K562 (cell line): ENCODE results near the gene PHF12. TPM values are rescaled to one million over a fixed set of nuclear protein-coding genes. Genes with fewer than 3 reads are reported as not detected.

ENCODE experiments used
- ASH1L ChIP-seq: fragments of 450-650 bp; IDR thresholded peaks from 2 replicates; pipeline ENCODE4 v1.6.1; 2018; ENCODE audit warnings: borderline replicate concordance, mild to moderate bottlenecking, low read depth; ENCODE audit not compliant: partially characterized antibody
- BCL6 ChIP-seq: fragments of 250-450 bp; sonication (Bioruptor Pico); IDR thresholded peaks from 2 replicates; pipeline ENCODE4 v1.4.0; 2020
- EHMT2 ChIP-seq: fragments of 450-650 bp; IDR thresholded peaks from 2 replicates; pipeline ENCODE4 v1.6.1; 2018; ENCODE audit warnings: antibody characterized with exemption
- HMG20A ChIP-seq: fragments of 450-650 bp; formaldehyde crosslinking; conservative IDR thresholded peaks from 2 replicates; pipeline ENCODE4 v1.4.0; 2020; ENCODE audit warnings: mild to moderate bottlenecking, mixed read lengths
- KLF1 ChIP-seq: fragments of 450-650 bp; IDR thresholded peaks from 2 replicates; pipeline ENCODE4 v1.6.1; 2016; ENCODE audit warnings: missing genetic modification characterization, missing compliant biosample characterization
- LARP7 ChIP-seq: fragments of 450-650 bp; IDR thresholded peaks from 2 replicates; pipeline ENCODE4 v1.6.1; 2016
- NFATC3 ChIP-seq: fragments of 450-650 bp; IDR thresholded peaks from 2 replicates; pipeline ENCODE4 v1.6.1; 2017; ENCODE audit warnings: mild to moderate bottlenecking
- NR2C1 ChIP-seq, 2 experiments: fragments of 450-650 bp; IDR thresholded peaks; 2 replicates each; pipeline ENCODE4 v1.6.1; 2017; ENCODE audit warnings: mild to moderate bottlenecking in 2 of 2, antibody characterized with exemption in 1 of 2, inconsistent platforms in 1 of 2, missing compliant biosample characterization in 1 of 2, missing genetic modification characterization in 1 of 2
- RUNX1 ChIP-seq: sonication (generic); IDR thresholded peaks from 2 replicates; pipeline ENCODE4 v1.6.1; 2016; ENCODE audit warnings: antibody characterized with exemption, low read depth
- SFPQ ChIP-seq: fragments of 200-400 bp; formaldehyde crosslinking; IDR thresholded peaks from 2 replicates; pipeline ENCODE4 v1.6.1; 2017; ENCODE audit warnings: mild to moderate bottlenecking, low read depth, low read length, moderate library complexity
- SMARCE1 ChIP-seq: fragments of 450-650 bp; IDR thresholded peaks from 2 replicates; pipeline ENCODE4 v1.7.1; 2016; ENCODE audit warnings: mild to moderate bottlenecking
- SNRNP70 ChIP-seq: fragments of 200-400 bp; formaldehyde crosslinking; optimal IDR thresholded peaks from 2 replicates; pipeline ENCODE3; 2017; ENCODE audit warnings: low read depth, low read length
- SPI1 ChIP-seq: IDR thresholded peaks from 2 replicates; pipeline ENCODE4 v1.6.1; 2011; ENCODE audit warnings: low read depth, low read length, control low read depth, borderline replicate concordance
- ZFP1 ChIP-seq: fragments of 450-650 bp; formaldehyde crosslinking; IDR thresholded peaks from 2 replicates; pipeline ENCODE4 v1.4.0; 2020; ENCODE audit warnings: mild to moderate bottlenecking, mixed read lengths
- ZFP30 ChIP-seq: fragments of 250-450 bp; sonication (Bioruptor Pico); IDR thresholded peaks from 2 replicates; pipeline ENCODE4 v1.8.0; 2022; ENCODE audit warnings: moderate library complexity, mild to moderate bottlenecking, inconsistent platforms, borderline replicate concordance
- ZNF592 ChIP-seq: fragments of 450-650 bp; IDR thresholded peaks from 2 replicates; pipeline ENCODE4 v1.6.1; 2017; ENCODE audit warnings: antibody characterized with exemption, mild to moderate bottlenecking
- polyA plus RNA-seq, 8 experiments: library from polyadenylated mRNA; depleted of rRNA in 4 of 8; stranded (reverse) in 5 of 8; unstranded in 3 of 8; fragments of >200 nt; fragmentation: Nextera tagmentation in 2 of 8; fragmentation: Illumina TruSeq in 1 of 8; extraction: Ambion mirVana in 2 of 8; extraction: Trizol in 1 of 8; gene quantifications; 2 replicates each; pipeline versions ENCODE4 v1.2.1 to v1.2.3, GENCODE V29; 2011 to 2014; ENCODE audit warnings: inconsistent platforms in 1 of 8, missing spikeins in 1 of 8
- total RNA-seq, 7 experiments: library from RNA; depleted of rRNA in 6 of 7; stranded (reverse); fragments of >200 nt in 6 of 7; fragmentation: Illumina TruSeq in 2 of 7; extraction: Trizol in 2 of 7; gene quantifications; 2 replicates each; pipeline versions ENCODE4 v1.2.1 to v1.2.3, GENCODE V29; 2011 to 2021; ENCODE audit warnings: low replicate concordance in 1 of 7
- TF ChIP-seq, protein P1 (sequence below): fragments of 250-450 bp; sonication (Bioruptor Pico); IDR thresholded peaks from 2 replicates; pipeline ENCODE4 v1.5.0; 2022; ENCODE audit warnings: mild to moderate bottlenecking
- TF ChIP-seq, protein P2 (sequence below): fragments of 450-650 bp; formaldehyde crosslinking; IDR thresholded peaks from 2 replicates; pipeline ENCODE4 v1.4.0; 2022; ENCODE audit warnings: missing genetic modification characterization
- TF ChIP-seq, protein P3 (sequence below): sonication (generic); formaldehyde crosslinking; IDR thresholded peaks from 2 replicates; pipeline ENCODE4 v1.8.0; 2022; ENCODE audit warnings: missing genetic modification reagents, mild to moderate bottlenecking, moderate library complexity, borderline replicate concordance

The PHF12 gene
- total and polyA plus RNA-seq, 9 of the 15 experiments (the other 6 are each of a cell fraction or from before 2014, with no cell fraction given): 0.82 to 31.3 (median 13.5) TPM

GRCh38 chr17:28862561-28862960, 88.8 kb downstream of the PHF12 start (continued):
- TF ChIP-seq, protein P1, sequence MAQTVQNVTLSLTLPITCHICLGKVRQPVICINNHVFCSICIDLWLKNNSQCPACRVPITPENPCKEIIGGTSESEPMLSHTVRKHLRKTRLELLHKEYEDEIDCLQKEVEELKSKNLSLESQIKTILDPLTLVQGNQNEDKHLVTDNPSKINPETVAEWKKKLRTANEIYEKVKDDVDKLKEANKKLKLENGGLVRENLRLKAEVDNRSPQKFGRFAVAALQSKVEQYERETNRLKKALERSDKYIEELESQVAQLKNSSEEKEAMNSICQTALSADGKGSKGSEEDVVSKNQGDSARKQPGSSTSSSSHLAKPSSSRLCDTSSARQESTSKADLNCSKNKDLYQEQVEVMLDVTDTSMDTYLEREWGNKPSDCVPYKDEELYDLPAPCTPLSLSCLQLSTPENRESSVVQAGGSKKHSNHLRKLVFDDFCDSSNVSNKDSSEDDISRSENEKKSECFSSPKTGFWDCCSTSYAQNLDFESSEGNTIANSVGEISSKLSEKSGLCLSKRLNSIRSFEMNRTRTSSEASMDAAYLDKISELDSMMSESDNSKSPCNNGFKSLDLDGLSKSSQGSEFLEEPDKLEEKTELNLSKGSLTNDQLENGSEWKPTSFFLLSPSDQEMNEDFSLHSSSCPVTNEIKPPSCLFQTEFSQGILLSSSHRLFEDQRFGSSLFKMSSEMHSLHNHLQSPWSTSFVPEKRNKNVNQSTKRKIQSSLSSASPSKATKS: no peak
- TF ChIP-seq SNRNP70: no peak
- TF ChIP-seq ASH1L: no peak
- no peak for TF ChIP-seq ZFP30 (CRISPR knock-in tag)
- TF ChIP-seq NR2C1 (IDR thresholded peaks at IDR 0.05): no peak
- 0 out of 2 replicates have a peak, but pooled peaks have one; percentile 17 for TF ChIP-seq NR2C1 (tag; IDR thresholded peaks at IDR 0.05)
- TF ChIP-seq BCL6 (CRISPR knock-in tag): no peak
- TF ChIP-seq, protein P2, sequence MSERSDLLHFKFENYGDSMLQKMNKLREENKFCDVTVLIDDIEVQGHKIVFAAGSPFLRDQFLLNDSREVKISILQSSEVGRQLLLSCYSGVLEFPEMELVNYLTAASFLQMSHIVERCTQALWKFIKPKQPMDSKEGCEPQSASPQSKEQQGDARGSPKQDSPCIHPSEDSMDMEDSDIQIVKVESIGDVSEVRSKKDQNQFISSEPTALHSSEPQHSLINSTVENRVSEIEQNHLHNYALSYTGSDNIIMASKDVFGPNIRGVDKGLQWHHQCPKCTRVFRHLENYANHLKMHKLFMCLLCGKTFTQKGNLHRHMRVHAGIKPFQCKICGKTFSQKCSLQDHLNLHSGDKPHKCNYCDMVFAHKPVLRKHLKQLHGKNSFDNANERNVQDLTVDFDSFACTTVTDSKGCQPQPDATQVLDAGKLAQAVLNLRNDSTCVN (CRISPR knock-in tag): no peak
- TF ChIP-seq KLF1 (tag): 0 out of 2 replicates have a peak, but pooled peaks have one; percentile 52
- TF ChIP-seq, protein P3, sequence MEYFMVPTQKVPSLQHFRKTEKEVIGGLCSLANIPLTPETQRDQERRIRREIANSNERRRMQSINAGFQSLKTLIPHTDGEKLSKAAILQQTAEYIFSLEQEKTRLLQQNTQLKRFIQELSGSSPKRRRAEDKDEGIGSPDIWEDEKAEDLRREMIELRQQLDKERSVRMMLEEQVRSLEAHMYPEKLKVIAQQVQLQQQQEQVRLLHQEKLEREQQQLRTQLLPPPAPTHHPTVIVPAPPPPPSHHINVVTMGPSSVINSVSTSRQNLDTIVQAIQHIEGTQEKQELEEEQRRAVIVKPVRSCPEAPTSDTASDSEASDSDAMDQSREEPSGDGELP (CRISPR knock-in tag): peak; percentile 20; the same call in 1 of the 2 replicates
- peak; percentile 62; the same call in 1 of the 2 replicates for TF ChIP-seq SPI1
- TF ChIP-seq ZNF592: peak; percentile 51; the same call in 1 of the 2 replicates
- no peak for TF ChIP-seq SMARCE1
- no peak for TF ChIP-seq ZFP1 (CRISPR knock-in tag)
- TF ChIP-seq LARP7: no peak
- TF ChIP-seq HMG20A: no peak
- no peak for TF ChIP-seq RUNX1
- TF ChIP-seq SFPQ: no peak
- TF ChIP-seq EHMT2: no peak
- no peak for TF ChIP-seq NFATC3
